BLaER1 (cell line): ENCODE data around the gene FAM124B.

Experiments used
- H3K27ac ChIP-seq: shearing (Covaris generic); formaldehyde crosslinking; 2 replicates; pipeline ENCODE4 v1.8.1; 2022
- H3K27me3 ChIP-seq: shearing (Covaris generic); formaldehyde crosslinking; 2 replicates; pipeline ENCODE4 v1.8.1; 2022
- H3K36me3 ChIP-seq: shearing (Covaris generic); formaldehyde crosslinking; 2 replicates; pipeline ENCODE4 v1.8.1; 2022
- H3K4me1 ChIP-seq: shearing (Covaris generic); formaldehyde crosslinking; 2 replicates; pipeline ENCODE4 v1.8.1; 2022
- H3K4me2 ChIP-seq: shearing (Covaris generic); formaldehyde crosslinking; 2 replicates; pipeline ENCODE4 v1.8.1; 2022
- H3K4me3 ChIP-seq: shearing (Covaris generic); formaldehyde crosslinking; 2 replicates; pipeline ENCODE4 v1.8.1; 2022
- H3K9ac ChIP-seq: shearing (Covaris generic); formaldehyde crosslinking; 2 replicates; pipeline ENCODE4 v1.8.1; 2022
- H3K9me3 ChIP-seq: shearing (Covaris generic); formaldehyde crosslinking; 2 replicates; pipeline ENCODE4 v1.8.1; 2022
- H4K20me1 ChIP-seq: shearing (Covaris generic); formaldehyde crosslinking; 2 replicates; pipeline ENCODE4 v1.8.1; 2022
- Cebpa-rat ChIP-seq: shearing (Covaris generic); IDR thresholded peaks from 2 replicates; pipeline ENCODE4 v1.8.1; 2022

FAM124B gene

GRCh38 chr2:224416656-224417360 lies 14.9 kb upstream of the FAM124B start:
- no peaks in the 10 kb centered on the region for H3K36me3 ChIP-seq
- no peak overlapping the region for H3K4me3 ChIP-seq
- no peak overlapping the region for H3K4me2 ChIP-seq
- no peaks in the 10 kb centered on the region for H3K27me3 ChIP-seq
- H3K27ac ChIP-seq, result no peak overlapping the region
- H3K4me1 ChIP-seq, result no peaks in the 10 kb centered on the region
- no peak overlapping the region for H3K9ac ChIP-seq
- TF ChIP-seq Cebpa-rat, result no peak
- H4K20me1 ChIP-seq, result no peaks in the 10 kb centered on the region
- H3K9me3 ChIP-seq, result no peaks in the 10 kb centered on the region

- Histone ChIP-seq H3K27ac (no peak overlapping the region), H3K9ac (no peak overlapping the region), H4K20me1 (no peaks in the 10 kb centered on the region), H3K9me3 (no peaks in the 10 kb centered on the region), H3K4me3 (no peak overlapping the region), H3K27me3 (no peaks in the 10 kb centered on the region), H3K36me3 (no peaks in the 10 kb centered on the region), H3K4me2 (no peak overlapping the region), H3K4me1 (no peaks in the 10 kb centered on the region)
- no peak for TF ChIP-seq Cebpa-rat
Observed at GRCh38 chr2:224413381-224413780, 11.5 kb upstream of the FAM124B start.

- Histone ChIP-seq H3K27me3 (no peaks in the 10 kb centered on the region), H3K36me3 (no peaks in the 10 kb centered on the region), H3K4me1 (peaks cover 2% of the 10 kb centered on the region), H3K27ac (no peak overlapping the region), H4K20me1 (no peaks in the 10 kb centered on the region), H3K4me3 (no peak overlapping the region), H3K9ac (no peak overlapping the region), H3K4me2 (no peak overlapping the region), H3K9me3 (no peaks in the 10 kb centered on the region)
- TF ChIP-seq Cebpa-rat, result no peak
Observed at GRCh38 chr2:224412141-224413015, 10.5 kb upstream of the FAM124B start.

GRCh38 chr2:224410946-224411561 lies 9.1 kb upstream of the FAM124B start:
- H3K27ac ChIP-seq, result no peak overlapping the region
- H3K27me3 ChIP-seq, result no peaks in the 10 kb centered on the region
- H3K4me2 ChIP-seq, result no peak overlapping the region
- no peaks in the 10 kb centered on the region for H4K20me1 ChIP-seq
- H3K9ac ChIP-seq, result no peak overlapping the region
- no peaks in the 10 kb centered on the region for H3K36me3 ChIP-seq
- TF ChIP-seq Cebpa-rat, result no peak
- no peak overlapping the region for H3K4me3 ChIP-seq
- H3K4me1 ChIP-seq, result peaks cover 7% of the 10 kb centered on the region
- H3K9me3 ChIP-seq, result peaks cover 10% of the 10 kb centered on the region

GRCh38 chr2:224408676-224409075 lies 6.8 kb upstream of the FAM124B start:
- no peak overlapping the region for H3K4me3 ChIP-seq
- no peaks in the 10 kb centered on the region for H3K36me3 ChIP-seq
- H3K9me3 ChIP-seq, result peaks cover 15% of the 10 kb centered on the region
- no peak overlapping the region for H3K4me2 ChIP-seq
- no peak for TF ChIP-seq Cebpa-rat
- no peak overlapping the region for H3K9ac ChIP-seq
- no peak overlapping the region for H3K27ac ChIP-seq
- H3K27me3 ChIP-seq, result no peaks in the 10 kb centered on the region
- peaks cover 7% of the 10 kb centered on the region for H3K4me1 ChIP-seq
- H4K20me1 ChIP-seq, result no peaks in the 10 kb centered on the region

GRCh38 chr2:224407241-224407701 lies 5.4 kb upstream of the FAM124B start:
- no peak for TF ChIP-seq Cebpa-rat
- no peak overlapping the region for H3K27ac ChIP-seq
- H3K9ac ChIP-seq, result no peak overlapping the region
- H3K27me3 ChIP-seq, result no peaks in the 10 kb centered on the region
- no peaks in the 10 kb centered on the region for H3K36me3 ChIP-seq
- H3K9me3 ChIP-seq, result peaks cover 15% of the 10 kb centered on the region
- H3K4me2 ChIP-seq, result peak overlapping the region; percentile 23; the same call in 1 of the 2 replicates
- peaks cover 7% of the 10 kb centered on the region for H3K4me1 ChIP-seq
- H4K20me1 ChIP-seq, result no peaks in the 10 kb centered on the region
- H3K4me3 ChIP-seq, result no peak overlapping the region

GRCh38 chr2:224405841-224406370 lies 4.0 kb upstream of the FAM124B start:
- no peak for TF ChIP-seq Cebpa-rat
- Histone ChIP-seq H4K20me1 (no peaks in the 10 kb centered on the region), H3K4me3 (no peak overlapping the region), H3K9me3 (peaks cover 15% of the 10 kb centered on the region), H3K27me3 (no peaks in the 10 kb centered on the region), H3K4me2 (no peak overlapping the region), H3K27ac (no peak overlapping the region), H3K36me3 (no peaks in the 10 kb centered on the region), H3K9ac (no peak overlapping the region), H3K4me1 (peaks cover 7% of the 10 kb centered on the region)

GRCh38 chr2:224405412-224405811 lies 3.5 kb upstream of the FAM124B start:
- TF ChIP-seq Cebpa-rat, result no peak
- no peak overlapping the region for H3K4me3 ChIP-seq
- H3K36me3 ChIP-seq, result no peaks in the 10 kb centered on the region
- H3K9ac ChIP-seq, result no peak overlapping the region
- H4K20me1 ChIP-seq, result no peaks in the 10 kb centered on the region
- peaks cover 7% of the 10 kb centered on the region for H3K4me1 ChIP-seq
- H3K4me2 ChIP-seq, result no peak overlapping the region
- peaks cover 15% of the 10 kb centered on the region for H3K9me3 ChIP-seq
- H3K27me3 ChIP-seq, result no peaks in the 10 kb centered on the region
- no peak overlapping the region for H3K27ac ChIP-seq

- no peak for TF ChIP-seq Cebpa-rat
- Histone ChIP-seq H3K9me3 (peaks cover 15% of the 10 kb centered on the region), H3K4me1 (peaks cover 7% of the 10 kb centered on the region), H3K27ac (no peak overlapping the region), H4K20me1 (no peaks in the 10 kb centered on the region), H3K4me3 (no peak overlapping the region), H3K27me3 (no peaks in the 10 kb centered on the region), H3K4me2 (no peak overlapping the region), H3K9ac (no peak overlapping the region), H3K36me3 (no peaks in the 10 kb centered on the region)
Observed at GRCh38 chr2:224404796-224405195, 2.9 kb upstream of the FAM124B start.
